HEK293 (cell line): ENCODE results near the gene LILRB3.

Source experiments
- CTCF ChIP-seq: fragments of 450-650 bp; formaldehyde crosslinking; IDR thresholded peaks from 2 replicates; pipeline ENCODE4 v1.5.1; 2016; ENCODE audit warnings: missing biosample characterization, missing genetic modification characterization
- MZF1 ChIP-seq: fragments of 450-650 bp; formaldehyde crosslinking; IDR thresholded peaks from 2 replicates; pipeline ENCODE4 v1.5.1; 2017; ENCODE audit warnings: missing biosample characterization, missing genetic modification characterization, borderline replicate concordance
- ZFP3 ChIP-seq: fragments of 450-650 bp; formaldehyde crosslinking; IDR thresholded peaks from 2 replicates; pipeline ENCODE4 v1.5.1; 2016; ENCODE audit warnings: low read depth, missing biosample characterization, missing genetic modification characterization
- ZNF175 ChIP-seq: fragments of 450-650 bp; formaldehyde crosslinking; IDR thresholded peaks from 2 replicates; pipeline ENCODE4 v1.5.1; 2016; ENCODE audit warnings: missing biosample characterization, missing genetic modification characterization
- ZNF549 ChIP-seq: fragments of 450-650 bp; IDR thresholded peaks from 2 replicates; pipeline ENCODE4 v1.5.1; 2018; ENCODE audit warnings: missing biosample characterization, missing genetic modification characterization, mild to moderate bottlenecking, inconsistent platforms, moderate library complexity
- ZNF629 ChIP-seq: fragments of 450-650 bp; formaldehyde crosslinking; IDR thresholded peaks from 2 replicates; pipeline ENCODE4 v1.5.1; 2017; ENCODE audit warnings: missing biosample characterization, missing genetic modification characterization
- ZNF76 ChIP-seq: fragments of 450-650 bp; formaldehyde crosslinking; IDR thresholded peaks from 2 replicates; pipeline ENCODE4; 2016; ENCODE audit warnings: low read depth, missing biosample characterization, missing genetic modification characterization, borderline replicate concordance
- ZNF830 ChIP-seq: fragments of 450-650 bp; IDR thresholded peaks from 2 replicates; pipeline ENCODE4 v1.5.0; 2018; ENCODE audit warnings: missing biosample characterization, missing genetic modification characterization, low read depth, mild to moderate bottlenecking, moderate library complexity

GRCh38 chr19:54197121-54197520 lies 25.7 kb downstream of the LILRB3 start:
- TF ChIP-seq ZFP3 (tag by site-specific recombination) (no peak), ZNF549 (no peak), MZF1 (tag by site-specific recombination) (no peak), ZNF629 (no peak), CTCF (tag by site-specific recombination) (no peak), ZNF830 (no peak), ZNF76 (tag by site-specific recombination) (no peak), ZNF175 (tag by site-specific recombination) (no peak)
